ENCODE measurements around the gene ELP1.

DNA sequence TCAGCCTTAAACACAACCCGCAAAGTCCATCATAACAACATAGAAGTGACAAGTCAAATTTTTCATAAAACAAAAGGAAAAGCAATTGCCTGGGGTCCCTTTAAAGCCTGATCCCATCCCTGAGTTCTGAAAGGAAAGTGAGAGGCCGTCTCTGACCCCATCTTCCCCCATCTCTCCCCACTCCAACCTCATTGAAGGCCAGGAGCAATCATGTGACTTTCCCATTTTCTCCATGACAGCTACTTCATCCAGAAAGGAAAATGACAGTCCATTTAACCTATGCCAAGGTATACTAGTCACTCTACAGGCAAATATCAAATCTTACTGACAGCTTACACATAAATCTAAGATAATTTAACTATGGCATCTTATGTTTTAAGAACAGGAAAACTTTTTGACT lies 56.4 kb downstream of the ELP1 start:
- no peak for TF ChIP-seq POLR2A (IDR thresholded peaks at IDR 0.05; ENCODE audit: low read length)
- TF ChIP-seq GATA1 (IDR thresholded peaks at IDR 0.05; ENCODE audit: low read depth, low read length) = no peak
